Measurements from ENCODE around the gene BID.

- TF ChIP-seq CEBPB (IDR thresholded peaks at IDR 0.05; ENCODE audit: low read depth, low read length) (no peak), CTCF (IDR thresholded peaks at IDR 0.05; ENCODE audit: control extremely low read depth in 1 of 3, insufficient read depth in 1 of 3, low read depth in 1 of 3, low read length in 3 of 3) (no peak), POLR2AphosphoS5 (IDR thresholded peaks at IDR 0.05; ENCODE audit: low read depth, low read length) (no peak), ATF3 (IDR thresholded peaks at IDR 0.05; ENCODE audit: insufficient read depth, low read depth, low read length) (no peak), FOSL1 (IDR thresholded peaks at IDR 0.05; ENCODE audit: insufficient read depth, low read depth, low read length) (no peak), SIX5 (IDR thresholded peaks at IDR 0.05; ENCODE audit: low read depth, low read length) (no peak), JUND (IDR thresholded peaks at IDR 0.05; ENCODE audit: low read length) (no peak), MAFK (IDR thresholded peaks at IDR 0.05; ENCODE audit: low read depth, low read length) (no peak), ATF2 (IDR thresholded peaks at IDR 0.05; ENCODE audit: low read length) (no peak), EZH2 (IDR thresholded peaks at IDR 0.05; ENCODE audit: low read depth, low read length, severe bottlenecking) (no peak), BRCA1 (IDR thresholded peaks at IDR 0.05; ENCODE audit: low read depth, low read length) (no peak), SUZ12 (IDR thresholded peaks at IDR 0.05; ENCODE audit: low read length) (no peak), POLR2A (IDR thresholded peaks at IDR 0.05; ENCODE audit: control extremely low read depth in 1 of 2, low read depth in 2 of 2, low read length in 2 of 2) (no peak)
Measured at GRCh38 chr22:17803609-17804270, 29.5 kb upstream of the BID start.
